IPS-NIHi7 (cell line): Measurements from ENCODE around the gene GANC.
A peak's percentile ranks its signal among the peaks of the same experiment; 100 is the strongest.
"Not testable (repeated sequence)": the region's sequence is repeated elsewhere in the genome, so short reads cannot be mapped to it uniquely, and the experiment has no call there.

Experiments used
- DNase-seq: peaks from one replicate; pipeline ENCODE4 v3.0.0; 2012; ENCODE audit warnings: mixed read lengths; ENCODE audit errors: extremely low spot score

Gene GANC

GRCh38 chr15:42282926-42283325 lies 9.9 kb downstream of the GANC start:
- no peak for DNase-seq

- no peak for DNase-seq
These were observed 10.7 kb downstream of the GANC start for GRCh38 chr15:42283671-42284070.

GRCh38 chr15:42284551-42284950 lies 11.6 kb downstream of the GANC start:
- DNase-seq: no peak

- DNase-seq: no peak
These were observed 12.0 kb downstream of the GANC start for GRCh38 chr15:42285034-42285433.

- no peak for DNase-seq
These were observed 13.5 kb downstream of the GANC start for GRCh38 chr15:42286445-42287029.

GRCh38 chr15:42287931-42288330 lies 14.9 kb downstream of the GANC start:
- no peak for DNase-seq

GRCh38 chr15:42289166-42289565 lies 16.2 kb downstream of the GANC start:
- DNase-seq: no peak

GRCh38 chr15:42301004-42301403 lies 28.0 kb downstream of the GANC start:
- DNase-seq: not testable (repeated sequence)

GRCh38 chr15:42306681-42307080 lies 33.7 kb downstream of the GANC start:
- DNase-seq: no peak

- DNase-seq: peak; percentile 46
These were observed 40.5 kb downstream of the GANC start for GRCh38 chr15:42313463-42313862.

GRCh38 chr15:42314818-42315217 lies 41.8 kb downstream of the GANC start:
- no peak for DNase-seq

- no peak for DNase-seq
These were observed 42.5 kb downstream of the GANC start for GRCh38 chr15:42315521-42315920.

- not testable (repeated sequence) for DNase-seq
These were observed 43.3 kb downstream of the GANC start for GRCh38 chr15:42316282-42316805.

GRCh38 chr15:42319206-42319605 lies 46.2 kb downstream of the GANC start:
- DNase-seq: no peak

GRCh38 chr15:42324308-42324707 lies 51.3 kb downstream of the GANC start:
- no peak for DNase-seq

GRCh38 chr15:42329161-42329560 lies 56.2 kb downstream of the GANC start:
- DNase-seq: no peak

- DNase-seq: no peak
These were observed 57.0 kb downstream of the GANC start for GRCh38 chr15:42329992-42330391.

- DNase-seq: no peak
These were observed 58.2 kb downstream of the GANC start for GRCh38 chr15:42331235-42331634.

GRCh38 chr15:42332331-42332730 lies 59.3 kb downstream of the GANC start:
- DNase-seq: no peak

- DNase-seq: no peak
These were observed 62.1 kb downstream of the GANC start for GRCh38 chr15:42335074-42335473.

- DNase-seq: not testable (repeated sequence)
These were observed 63.6 kb downstream of the GANC start for GRCh38 chr15:42336650-42337049.

- not testable (repeated sequence) for DNase-seq
These were observed 64.1 kb downstream of the GANC start for GRCh38 chr15:42337104-42337503.

- no peak for DNase-seq
These were observed 65.5 kb downstream of the GANC start for GRCh38 chr15:42338500-42338899.

- no peak for DNase-seq
These were observed 70.7 kb downstream of the GANC start for GRCh38 chr15:42343596-42344232.
